Measurements from ENCODE around the gene PRPS1. TPM values are rescaled to one million over a fixed set of nuclear protein-coding genes. Genes with fewer than 3 reads are reported as not detected.

The PRPS1 gene
- polyA plus RNA-seq, 3 donors = 10.4 to 11.8 (median 11.4) TPM

- H3K4me3 Mint-ChIP-seq = no peak overlapping the region
Measured at GRCh38 chrX:107656978-107657377, 28.7 kb downstream of the PRPS1 start.

GRCh38 chrX:107658660-107659059 is 30.4 kb downstream of the PRPS1 start:
- peaks cover 0 to 2% (median 0%) of the 10 kb centered on the region in 7 donors for H3K9me3 Mint-ChIP-seq
- no peak for TF ChIP-seq CTCF (IDR thresholded peaks at IDR 0.05)
- H3K9ac ChIP-seq (ENCODE audit: insufficient read depth, low read length, poor library complexity, severe bottlenecking) = no peak overlapping the region
- H3K4me3 Mint-ChIP-seq = no peak overlapping the region
- DNase-seq = no peak
- no peak overlapping the region for H2AFZ ChIP-seq (ENCODE audit: insufficient read depth, low read depth, low read length, poor library complexity, severe bottlenecking)
- H3K79me2 ChIP-seq (ENCODE audit: insufficient read depth, low read length) = no peaks in the 10 kb centered on the region
- no peaks in the 10 kb centered on the region for H3K27me3 ChIP-seq (ENCODE audit: control insufficient read depth in 2 of 2, insufficient read depth in 2 of 2, low read length in 2 of 2)
- WGBS (ENCODE audit: insufficient coverage) = 80% methylated on average over 2 of the region's 5 CpGs
- no peak overlapping the region for H3K27ac ChIP-seq (ENCODE audit: low read depth in 1 of 2, low read length in 2 of 2)
- H3K4me2 ChIP-seq (replicated peaks; ENCODE audit: extremely low read depth, low read length, poor library complexity, severe bottlenecking) = no peak overlapping the region
- no peaks in the 10 kb centered on the region for H3K36me3 ChIP-seq (replicated peaks in 1 of 2; ENCODE audit: control insufficient read depth in 1 of 2, insufficient read depth in 2 of 2, low read length in 2 of 2)
- H3K36me3 Mint-ChIP-seq = no peaks in the 10 kb centered on the region
- H3K4me1 ChIP-seq (ENCODE audit: control insufficient read depth in 1 of 2, insufficient read depth in 2 of 2, low read length in 2 of 2) = peaks cover 10 to 11% of the 10 kb centered on the region in 2 donors
- intact Hi-C loops (cut with micrococcal nuclease) = loop anchor here in 1 of 2 donors (5.0 kb wide), 1 partner anchor 119 kb away; the partner anchor contains the start of genes NCBP2L and TSC22D3
- peaks cover 0 to 15% (median 0%) of the 10 kb centered on the region in 3 donors for H3K27me3 Mint-ChIP-seq (ENCODE audit: low read depth in 3 of 3)
- H3K27ac Mint-ChIP-seq = peak overlapping the region in 2 of 7 donors; percentile 27 to 79
- H4K20me1 ChIP-seq (ENCODE audit: insufficient read depth, low read length) = no peaks in the 10 kb centered on the region
- no peaks in the 10 kb centered on the region for H3K9me3 ChIP-seq (replicated peaks in 1 of 2; ENCODE audit: control insufficient read depth in 1 of 2, insufficient read depth in 1 of 2, low read length in 2 of 2)
- peaks cover 14% of the 10 kb centered on the region for H3K4me1 Mint-ChIP-seq
- H3K4me3 ChIP-seq (replicated peaks in 1 of 3; ENCODE audit: low read depth in 2 of 3, low read length in 3 of 3) = no peak overlapping the region

More at GRCh38 chrX:107656978-107657377, 28.7 kb downstream of the PRPS1 start:
- no peak for TF ChIP-seq CTCF (IDR thresholded peaks at IDR 0.05)
- Histone ChIP-seq H2AFZ (ENCODE audit: insufficient read depth, low read depth, low read length, poor library complexity, severe bottlenecking) (no peak overlapping the region), H4K20me1 (ENCODE audit: insufficient read depth, low read length) (no peaks in the 10 kb centered on the region), H3K4me3 (replicated peaks in 1 of 3; ENCODE audit: low read depth in 2 of 3, low read length in 3 of 3) (no peak overlapping the region), H3K27me3 (ENCODE audit: control insufficient read depth in 2 of 2, insufficient read depth in 2 of 2, low read length in 2 of 2) (no peaks in the 10 kb centered on the region), H3K4me2 (replicated peaks; ENCODE audit: extremely low read depth, low read length, poor library complexity, severe bottlenecking) (no peak overlapping the region), H3K9ac (ENCODE audit: insufficient read depth, low read length, poor library complexity, severe bottlenecking) (no peak overlapping the region), H3K4me1 (ENCODE audit: control insufficient read depth in 1 of 2, insufficient read depth in 2 of 2, low read length in 2 of 2) (peaks cover 10 to 11% of the 10 kb centered on the region in 2 donors), H3K27ac (ENCODE audit: low read depth in 1 of 2, low read length in 2 of 2) (no peak overlapping the region), H3K36me3 (replicated peaks in 1 of 2; ENCODE audit: control insufficient read depth in 1 of 2, insufficient read depth in 2 of 2, low read length in 2 of 2) (no peaks in the 10 kb centered on the region), H3K9me3 (replicated peaks in 1 of 2; ENCODE audit: control insufficient read depth in 1 of 2, insufficient read depth in 1 of 2, low read length in 2 of 2) (no peaks in the 10 kb centered on the region), H3K79me2 (ENCODE audit: insufficient read depth, low read length) (no peaks in the 10 kb centered on the region)
- intact Hi-C loops (cut with micrococcal nuclease) = loop anchor here in 1 of 2 donors (5.0 kb wide), 1 partner anchor 120 kb away; the partner anchor contains the start of genes NCBP2L and TSC22D3
- Mint-ChIP-seq H3K4me1 (peaks cover 14% of the 10 kb centered on the region), H3K27ac (peak overlapping the region in 1 of 7 donors; percentile 50), H3K27me3 (ENCODE audit: low read depth in 3 of 3) (peaks cover 0 to 15% (median 0%) of the 10 kb centered on the region in 3 donors), H3K36me3 (no peaks in the 10 kb centered on the region), H3K9me3 (peaks cover 0 to 2% (median 0%) of the 10 kb centered on the region in 7 donors)
- no CpG with 5 or more reads among the region's 5 CpGs for WGBS (ENCODE audit: insufficient coverage)
- DNase-seq = no peak

Measured in CD14-positive monocyte (primary cell).